ENCODE measurements around the gene DENND4A.

DENND4A gene

DNA sequence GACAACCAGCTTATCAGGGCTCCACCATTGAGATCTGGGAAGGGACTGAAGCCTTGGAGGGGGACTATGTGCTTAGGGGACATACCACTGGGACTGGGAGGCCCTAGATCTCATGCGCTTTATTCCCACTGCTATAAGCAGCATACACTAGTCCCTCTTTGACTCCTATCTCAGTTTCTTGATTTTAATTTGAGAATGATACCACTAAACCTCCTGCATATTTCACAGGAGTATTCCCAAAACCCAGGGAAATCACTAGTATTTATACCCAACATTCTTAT lies 141.1 kb downstream of the DENND4A start:
- Histone ChIP-seq H3K27me3 (ENCODE audit: control insufficient read depth, low read length) (no peaks in the 10 kb centered on the region), H3K4me1 (ENCODE audit: control insufficient read depth, low read length) (no peaks in the 10 kb centered on the region), H3K36me3 (ENCODE audit: control insufficient read depth, low read length) (peaks cover 48% of the 10 kb centered on the region), H3K9me2 (replicated peaks; ENCODE audit: control insufficient read depth, low read length) (no peaks in the 10 kb centered on the region), H3K27ac (ENCODE audit: low read depth, low read length) (no peak overlapping the region), H3K79me2 (ENCODE audit: control insufficient read depth, low read length) (no peaks in the 10 kb centered on the region), H3K4me2 (ENCODE audit: low read length) (no peak overlapping the region), H4K20me1 (ENCODE audit: control insufficient read depth, insufficient read depth, low read depth, low read length) (no peaks in the 10 kb centered on the region), H3K9me3 (ENCODE audit: control insufficient read depth, insufficient read depth, low read length) (no peaks in the 10 kb centered on the region), H3F3A (ENCODE audit: control insufficient read depth, insufficient read depth) (no peaks in the 10 kb centered on the region), H3K4me3 (ENCODE audit: low read length) (no peak overlapping the region)
- no peak for TF ChIP-seq EZH2phosphoT487 (IDR thresholded peaks at IDR 0.05; ENCODE audit: borderline replicate concordance, low read length)
- TF ChIP-seq, protein P1, sequence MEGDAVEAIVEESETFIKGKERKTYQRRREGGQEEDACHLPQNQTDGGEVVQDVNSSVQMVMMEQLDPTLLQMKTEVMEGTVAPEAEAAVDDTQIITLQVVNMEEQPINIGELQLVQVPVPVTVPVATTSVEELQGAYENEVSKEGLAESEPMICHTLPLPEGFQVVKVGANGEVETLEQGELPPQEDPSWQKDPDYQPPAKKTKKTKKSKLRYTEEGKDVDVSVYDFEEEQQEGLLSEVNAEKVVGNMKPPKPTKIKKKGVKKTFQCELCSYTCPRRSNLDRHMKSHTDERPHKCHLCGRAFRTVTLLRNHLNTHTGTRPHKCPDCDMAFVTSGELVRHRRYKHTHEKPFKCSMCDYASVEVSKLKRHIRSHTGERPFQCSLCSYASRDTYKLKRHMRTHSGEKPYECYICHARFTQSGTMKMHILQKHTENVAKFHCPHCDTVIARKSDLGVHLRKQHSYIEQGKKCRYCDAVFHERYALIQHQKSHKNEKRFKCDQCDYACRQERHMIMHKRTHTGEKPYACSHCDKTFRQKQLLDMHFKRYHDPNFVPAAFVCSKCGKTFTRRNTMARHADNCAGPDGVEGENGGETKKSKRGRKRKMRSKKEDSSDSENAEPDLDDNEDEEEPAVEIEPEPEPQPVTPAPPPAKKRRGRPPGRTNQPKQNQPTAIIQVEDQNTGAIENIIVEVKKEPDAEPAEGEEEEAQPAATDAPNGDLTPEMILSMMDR (IDR thresholded peaks at IDR 0.05; ENCODE audit: low read depth, low read length, poor library complexity, severe bottlenecking), result no peak

DNA sequence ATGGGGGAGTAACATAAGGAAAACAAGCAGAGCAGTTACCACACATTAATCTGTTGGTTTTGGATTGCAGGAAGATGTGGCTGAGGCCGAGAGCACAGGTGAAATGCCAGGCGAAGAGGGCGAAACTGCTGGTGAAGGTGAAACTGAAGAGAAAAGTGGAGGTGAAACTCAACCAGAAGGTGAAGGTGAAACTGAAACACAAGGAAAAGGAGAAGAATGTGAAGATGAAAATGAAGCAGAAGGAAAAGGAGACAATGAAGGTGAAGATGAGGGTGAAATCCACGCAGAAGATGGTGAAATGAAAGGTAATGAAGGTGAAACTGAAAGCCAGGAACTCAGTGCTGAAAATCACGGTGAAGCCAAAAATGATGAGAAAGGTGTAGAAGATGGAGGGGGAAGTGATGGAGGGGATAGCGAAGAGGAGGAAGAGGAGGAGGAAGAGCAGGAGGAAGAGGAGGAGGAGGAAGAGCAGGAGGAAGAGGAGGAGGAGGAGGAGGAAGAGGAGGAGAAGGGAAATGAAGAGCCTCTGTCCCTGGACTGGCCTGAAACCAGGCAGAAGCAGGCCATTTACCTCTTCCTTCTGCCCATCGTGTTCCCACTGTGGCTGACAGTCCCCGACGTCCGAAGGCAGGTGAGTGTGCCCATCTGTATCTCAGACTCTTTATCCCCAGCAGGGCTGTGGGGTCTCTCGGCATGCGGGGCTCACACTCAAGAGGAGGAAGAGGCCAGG lies 141.6 kb downstream of the DENND4A start:
- TF ChIP-seq, protein P1 (IDR thresholded peaks at IDR 0.05; ENCODE audit: low read depth, low read length, poor library complexity, severe bottlenecking), result no peak
- TF ChIP-seq EZH2phosphoT487 (IDR thresholded peaks at IDR 0.05; ENCODE audit: borderline replicate concordance, low read length), result no peak
- Histone ChIP-seq H3K4me1 (ENCODE audit: control insufficient read depth, low read length) (no peaks in the 10 kb centered on the region), H3K9me3 (ENCODE audit: control insufficient read depth, insufficient read depth, low read length) (no peaks in the 10 kb centered on the region), H3K9me2 (replicated peaks; ENCODE audit: control insufficient read depth, low read length) (no peaks in the 10 kb centered on the region), H3K4me3 (ENCODE audit: low read length) (no peak overlapping the region), H3K27ac (ENCODE audit: low read depth, low read length) (no peak overlapping the region), H3K27me3 (ENCODE audit: control insufficient read depth, low read length) (no peaks in the 10 kb centered on the region), H3K79me2 (ENCODE audit: control insufficient read depth, low read length) (no peaks in the 10 kb centered on the region), H4K20me1 (ENCODE audit: control insufficient read depth, insufficient read depth, low read depth, low read length) (no peaks in the 10 kb centered on the region), H3K36me3 (ENCODE audit: control insufficient read depth, low read length) (peaks cover 43% of the 10 kb centered on the region), H3K4me2 (ENCODE audit: low read length) (no peak overlapping the region), H3F3A (ENCODE audit: control insufficient read depth, insufficient read depth) (no peaks in the 10 kb centered on the region)

DNA sequence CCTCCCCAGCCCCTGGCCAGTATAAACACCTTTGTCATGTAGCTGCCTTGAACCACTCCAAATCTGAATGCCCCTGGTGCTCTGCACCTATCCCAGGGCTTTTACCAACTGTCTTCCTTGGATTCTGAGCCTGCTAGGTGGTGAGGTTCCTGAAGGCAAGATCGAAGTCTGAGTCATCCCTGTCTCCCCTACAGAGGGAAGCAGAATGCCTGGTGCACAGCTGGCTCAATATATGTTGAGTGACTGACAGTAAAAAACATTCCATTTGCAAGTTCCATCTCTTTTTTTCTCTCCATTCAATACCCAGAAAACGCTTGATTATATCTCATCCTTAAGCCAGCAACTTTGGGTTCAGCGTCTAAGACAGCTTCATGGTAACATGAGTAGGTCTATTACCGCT lies 145.6 kb downstream of the DENND4A start:
- Histone ChIP-seq H4K20me1 (ENCODE audit: control insufficient read depth, insufficient read depth, low read depth, low read length) (no peaks in the 10 kb centered on the region), H3K27me3 (ENCODE audit: control insufficient read depth, low read length) (no peaks in the 10 kb centered on the region), H3K36me3 (ENCODE audit: control insufficient read depth, low read length) (peaks cover 5% of the 10 kb centered on the region)

More for the DNA sequence above, 145.6 kb downstream of the DENND4A start:
- Histone ChIP-seq H3F3A (ENCODE audit: control insufficient read depth, insufficient read depth) (no peaks in the 10 kb centered on the region), H3K4me1 (ENCODE audit: control insufficient read depth, low read length) (peaks cover 22% of the 10 kb centered on the region), H3K4me3 (ENCODE audit: low read length) (no peak overlapping the region), H3K9me2 (replicated peaks; ENCODE audit: control insufficient read depth, low read length) (no peaks in the 10 kb centered on the region), H3K4me2 (ENCODE audit: low read length) (no peak overlapping the region), H3K9me3 (ENCODE audit: control insufficient read depth, insufficient read depth, low read length) (no peaks in the 10 kb centered on the region), H3K27ac (ENCODE audit: low read depth, low read length) (no peak overlapping the region), H3K79me2 (ENCODE audit: control insufficient read depth, low read length) (no peaks in the 10 kb centered on the region)
- TF ChIP-seq EZH2phosphoT487 (IDR thresholded peaks at IDR 0.05; ENCODE audit: borderline replicate concordance, low read length), result no peak
- TF ChIP-seq, protein P1 (IDR thresholded peaks at IDR 0.05; ENCODE audit: low read depth, low read length, poor library complexity, severe bottlenecking), result no peak
